Measurements from ENCODE around the gene VSTM5.
A peak's percentile ranks its signal among the peaks of the same experiment; 100 is the strongest.

VSTM5 gene

GRCh38 chr11:93829598-93829997 lies 20.8 kb downstream of the VSTM5 start:
- DNase-seq (ENCODE audit: low read depth, low spot score), result no peak
- Histone ChIP-seq H3K4me1 (ENCODE audit: insufficient read depth, insufficient read length) (no peaks in the 10 kb centered on the region), H3K27me3 (ENCODE audit: insufficient read depth, insufficient read length) (no peaks in the 10 kb centered on the region), H3K9me3 (ENCODE audit: insufficient read depth, low read length) (no peaks in the 10 kb centered on the region), H3K4me3 (ENCODE audit: insufficient read length, low read depth) (no peak overlapping the region), H3K36me3 (ENCODE audit: insufficient read depth, insufficient read length, low read length) (no peaks in the 10 kb centered on the region), H3K9ac (ENCODE audit: insufficient read length, low read depth) (no peak overlapping the region)
- TF ChIP-seq ZNF274 (IDR thresholded peaks at IDR 0.05; ENCODE audit: low read depth, low read length) (no peak), SUZ12 (IDR thresholded peaks at IDR 0.05; ENCODE audit: extremely low read depth, insufficient read depth, insufficient read length) (no peak), YY1 (IDR thresholded peaks at IDR 0.05; ENCODE audit: insufficient read depth, insufficient read length) (no peak)

GRCh38 chr11:93827363-93827762 lies 23.1 kb downstream of the VSTM5 start:
- no peak for TF ChIP-seq ZNF274 (IDR thresholded peaks at IDR 0.05; ENCODE audit: low read depth, low read length)
- TF ChIP-seq YY1 (IDR thresholded peaks at IDR 0.05; ENCODE audit: insufficient read depth, insufficient read length), result no peak
- TF ChIP-seq SUZ12 (IDR thresholded peaks at IDR 0.05; ENCODE audit: extremely low read depth, insufficient read depth, insufficient read length), result no peak
- H3K9me3 ChIP-seq (ENCODE audit: insufficient read depth, low read length), result no peaks in the 10 kb centered on the region
- H3K27me3 ChIP-seq (ENCODE audit: insufficient read depth, insufficient read length), result no peaks in the 10 kb centered on the region
- H3K4me1 ChIP-seq (ENCODE audit: insufficient read depth, insufficient read length), result no peaks in the 10 kb centered on the region
- H3K36me3 ChIP-seq (ENCODE audit: insufficient read depth, insufficient read length, low read length), result no peaks in the 10 kb centered on the region
- DNase-seq (ENCODE audit: low read depth, low spot score), result no peak
- no peak overlapping the region for H3K4me3 ChIP-seq (ENCODE audit: insufficient read length, low read depth)
- H3K9ac ChIP-seq (ENCODE audit: insufficient read length, low read depth), result no peak overlapping the region

GRCh38 chr11:93823210-93823609 lies 27.2 kb downstream of the VSTM5 start:
- peaks cover 10% of the 10 kb centered on the region for H3K4me1 ChIP-seq (ENCODE audit: insufficient read depth, insufficient read length)
- no peak for DNase-seq (ENCODE audit: low read depth, low spot score)
- TF ChIP-seq SUZ12 (IDR thresholded peaks at IDR 0.05; ENCODE audit: extremely low read depth, insufficient read depth, insufficient read length), result no peak
- no peak for TF ChIP-seq YY1 (IDR thresholded peaks at IDR 0.05; ENCODE audit: insufficient read depth, insufficient read length)
- H3K4me3 ChIP-seq (ENCODE audit: insufficient read length, low read depth), result no peak overlapping the region
- H3K9ac ChIP-seq (ENCODE audit: insufficient read length, low read depth), result no peak overlapping the region
- no peaks in the 10 kb centered on the region for H3K27me3 ChIP-seq (ENCODE audit: insufficient read depth, insufficient read length)
- H3K36me3 ChIP-seq (ENCODE audit: insufficient read depth, insufficient read length, low read length), result peaks cover 2% of the 10 kb centered on the region
- H3K9me3 ChIP-seq (ENCODE audit: insufficient read depth, low read length), result no peaks in the 10 kb centered on the region

- H3K27me3 ChIP-seq (ENCODE audit: insufficient read depth, insufficient read length), result no peaks in the 10 kb centered on the region
- H3K36me3 ChIP-seq (ENCODE audit: insufficient read depth, insufficient read length, low read length), result peaks cover 2% of the 10 kb centered on the region
- peaks cover 10% of the 10 kb centered on the region for H3K4me1 ChIP-seq (ENCODE audit: insufficient read depth, insufficient read length)
- no peak for TF ChIP-seq SUZ12 (IDR thresholded peaks at IDR 0.05; ENCODE audit: extremely low read depth, insufficient read depth, insufficient read length)
- no peak for TF ChIP-seq ZNF274 (IDR thresholded peaks at IDR 0.05; ENCODE audit: low read depth, low read length)
- TF ChIP-seq YY1 (IDR thresholded peaks at IDR 0.05; ENCODE audit: insufficient read depth, insufficient read length), result no peak
- H3K4me3 ChIP-seq (ENCODE audit: insufficient read length, low read depth), result no peak overlapping the region
- DNase-seq (ENCODE audit: low read depth, low spot score), result no peak
- no peak overlapping the region for H3K9ac ChIP-seq (ENCODE audit: insufficient read length, low read depth)
- no peaks in the 10 kb centered on the region for H3K9me3 ChIP-seq (ENCODE audit: insufficient read depth, low read length)
These were observed 28.1 kb downstream of the VSTM5 start for GRCh38 chr11:93822359-93822758.

GRCh38 chr11:93821617-93822016 lies 28.8 kb downstream of the VSTM5 start:
- Histone ChIP-seq H3K9me3 (ENCODE audit: insufficient read depth, low read length) (no peaks in the 10 kb centered on the region), H3K9ac (ENCODE audit: insufficient read length, low read depth) (no peak overlapping the region), H3K4me1 (ENCODE audit: insufficient read depth, insufficient read length) (peaks cover 10% of the 10 kb centered on the region), H3K27me3 (ENCODE audit: insufficient read depth, insufficient read length) (no peaks in the 10 kb centered on the region), H3K4me3 (ENCODE audit: insufficient read length, low read depth) (no peak overlapping the region), H3K36me3 (ENCODE audit: insufficient read depth, insufficient read length, low read length) (peaks cover 2% of the 10 kb centered on the region)
- TF ChIP-seq ZNF274 (IDR thresholded peaks at IDR 0.05; ENCODE audit: low read depth, low read length) (no peak), SUZ12 (IDR thresholded peaks at IDR 0.05; ENCODE audit: extremely low read depth, insufficient read depth, insufficient read length) (no peak), YY1 (IDR thresholded peaks at IDR 0.05; ENCODE audit: insufficient read depth, insufficient read length) (no peak)
- no peak for DNase-seq (ENCODE audit: low read depth, low spot score)

GRCh38 chr11:93820847-93821246 lies 29.6 kb downstream of the VSTM5 start:
- H3K27me3 ChIP-seq (ENCODE audit: insufficient read depth, insufficient read length), result no peaks in the 10 kb centered on the region
- peaks cover 10% of the 10 kb centered on the region for H3K4me1 ChIP-seq (ENCODE audit: insufficient read depth, insufficient read length)
- no peak for DNase-seq (ENCODE audit: low read depth, low spot score)
- TF ChIP-seq YY1 (IDR thresholded peaks at IDR 0.05; ENCODE audit: insufficient read depth, insufficient read length) (no peak), SUZ12 (IDR thresholded peaks at IDR 0.05; ENCODE audit: extremely low read depth, insufficient read depth, insufficient read length) (no peak), ZNF274 (IDR thresholded peaks at IDR 0.05; ENCODE audit: low read depth, low read length) (no peak)
- no peak overlapping the region for H3K4me3 ChIP-seq (ENCODE audit: insufficient read length, low read depth)
- H3K9ac ChIP-seq (ENCODE audit: insufficient read length, low read depth), result no peak overlapping the region
- no peaks in the 10 kb centered on the region for H3K9me3 ChIP-seq (ENCODE audit: insufficient read depth, low read length)
- H3K36me3 ChIP-seq (ENCODE audit: insufficient read depth, insufficient read length, low read length), result peaks cover 5% of the 10 kb centered on the region

- TF ChIP-seq YY1 (IDR thresholded peaks at IDR 0.05; ENCODE audit: insufficient read depth, insufficient read length) (no peak), SUZ12 (IDR thresholded peaks at IDR 0.05; ENCODE audit: extremely low read depth, insufficient read depth, insufficient read length) (no peak), ZNF274 (IDR thresholded peaks at IDR 0.05; ENCODE audit: low read depth, low read length) (no peak)
- Histone ChIP-seq H3K9ac (ENCODE audit: insufficient read length, low read depth) (no peak overlapping the region), H3K27me3 (ENCODE audit: insufficient read depth, insufficient read length) (no peaks in the 10 kb centered on the region), H3K4me3 (ENCODE audit: insufficient read length, low read depth) (no peak overlapping the region), H3K36me3 (ENCODE audit: insufficient read depth, insufficient read length, low read length) (peaks cover 9% of the 10 kb centered on the region), H3K4me1 (ENCODE audit: insufficient read depth, insufficient read length) (peaks cover 10% of the 10 kb centered on the region), H3K9me3 (ENCODE audit: insufficient read depth, low read length) (no peaks in the 10 kb centered on the region)
- DNase-seq (ENCODE audit: low read depth, low spot score), result peak; percentile 33
These were observed 30.3 kb downstream of the VSTM5 start for GRCh38 chr11:93819966-93820695.
